ENCODE results near the gene OR5K4.
A peak's percentile ranks its signal among the peaks of the same experiment; 100 is the strongest.

DNA sequence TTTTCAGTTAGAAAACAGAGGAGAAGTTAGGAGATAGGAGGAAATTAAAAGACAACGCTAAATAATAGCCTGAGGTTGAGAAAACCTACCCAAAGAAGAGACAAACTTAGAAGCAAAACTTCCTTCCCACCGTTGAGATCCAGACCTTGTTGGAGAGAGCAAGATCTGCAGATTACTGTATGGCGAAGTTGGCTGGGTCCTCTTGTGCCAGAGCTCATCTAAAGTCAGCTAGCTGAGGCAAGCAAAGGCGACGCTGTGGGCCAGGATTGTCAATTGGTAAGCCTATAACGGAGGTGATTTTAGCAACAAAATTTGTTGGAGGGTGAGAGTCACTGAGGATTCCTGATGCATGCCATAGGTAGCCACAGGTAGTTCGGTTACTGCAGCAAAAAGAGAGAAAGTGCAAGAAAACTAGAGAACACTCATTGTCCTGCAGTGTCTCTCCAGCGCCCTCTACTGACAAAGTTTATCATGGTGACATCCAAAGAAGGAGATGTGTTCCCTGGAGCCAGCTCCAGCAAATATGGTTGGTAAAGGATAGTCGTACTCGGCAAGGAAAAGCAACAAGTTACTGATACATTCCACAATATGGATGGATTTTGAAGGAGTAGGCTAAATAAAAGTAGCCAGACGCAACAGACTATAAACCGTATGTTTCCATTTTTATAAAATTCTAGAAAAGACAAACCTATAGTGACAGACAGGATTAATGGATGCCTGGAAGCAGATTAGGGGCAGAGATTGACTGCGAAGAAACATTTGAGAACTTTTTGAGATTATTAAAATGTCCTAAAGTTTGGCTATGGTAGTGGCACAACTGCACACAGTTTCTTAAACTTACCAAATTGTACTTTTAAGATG is 9.8 kb upstream of the OR5K4 start:
- TF ChIP-seq, protein P1, sequence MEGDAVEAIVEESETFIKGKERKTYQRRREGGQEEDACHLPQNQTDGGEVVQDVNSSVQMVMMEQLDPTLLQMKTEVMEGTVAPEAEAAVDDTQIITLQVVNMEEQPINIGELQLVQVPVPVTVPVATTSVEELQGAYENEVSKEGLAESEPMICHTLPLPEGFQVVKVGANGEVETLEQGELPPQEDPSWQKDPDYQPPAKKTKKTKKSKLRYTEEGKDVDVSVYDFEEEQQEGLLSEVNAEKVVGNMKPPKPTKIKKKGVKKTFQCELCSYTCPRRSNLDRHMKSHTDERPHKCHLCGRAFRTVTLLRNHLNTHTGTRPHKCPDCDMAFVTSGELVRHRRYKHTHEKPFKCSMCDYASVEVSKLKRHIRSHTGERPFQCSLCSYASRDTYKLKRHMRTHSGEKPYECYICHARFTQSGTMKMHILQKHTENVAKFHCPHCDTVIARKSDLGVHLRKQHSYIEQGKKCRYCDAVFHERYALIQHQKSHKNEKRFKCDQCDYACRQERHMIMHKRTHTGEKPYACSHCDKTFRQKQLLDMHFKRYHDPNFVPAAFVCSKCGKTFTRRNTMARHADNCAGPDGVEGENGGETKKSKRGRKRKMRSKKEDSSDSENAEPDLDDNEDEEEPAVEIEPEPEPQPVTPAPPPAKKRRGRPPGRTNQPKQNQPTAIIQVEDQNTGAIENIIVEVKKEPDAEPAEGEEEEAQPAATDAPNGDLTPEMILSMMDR (conservative IDR thresholded peaks at IDR 0.05; ENCODE audit: low read length), result peak; percentile 90
- no peak for TF ChIP-seq EZH2phosphoT487 (IDR thresholded peaks at IDR 0.05; ENCODE audit: borderline replicate concordance, low read depth, low read length)
